HepG2 (cell line): Measurements from ENCODE around the gene CAPN9. TPM values are rescaled to one million over a fixed set of nuclear protein-coding genes. Genes with fewer than 3 reads are reported as not detected.

ENCODE experiments used
- AHDC1 ChIP-seq: sonication (generic); formaldehyde crosslinking; IDR thresholded peaks from 2 replicates; pipeline ENCODE4 v1.5.1; 2020; ENCODE audit warnings: mild to moderate bottlenecking, missing genetic modification reagents, borderline replicate concordance
- CHD4 ChIP-seq: fragments of 200-600 bp; sonication (generic); IDR thresholded peaks from 2 replicates; pipeline ENCODE4 v1.7.0; 2017; ENCODE audit warnings: mild to moderate bottlenecking, low read length, borderline replicate concordance
- GATAD1 ChIP-seq: IDR thresholded peaks from 2 replicates; pipeline ENCODE4 v1.6.1; 2016; ENCODE audit warnings: missing genetic modification reagents, missing compliant biosample characterization
- HOMEZ ChIP-seq: IDR thresholded peaks from 2 replicates; pipeline ENCODE4 v1.6.1; 2016; ENCODE audit warnings: low read depth
- KAT2B ChIP-seq: fragments of 150-350 bp; IDR thresholded peaks from 2 replicates; pipeline ENCODE4 v1.6.1; 2014; ENCODE audit warnings: low read depth, low read length, borderline replicate concordance
- NFYB ChIP-seq: sonication (generic); formaldehyde crosslinking; IDR thresholded peaks from 2 replicates; pipeline ENCODE4 v1.4.0; 2020; ENCODE audit warnings: missing genetic modification reagents
- PRDM15 ChIP-seq: sonication (generic); formaldehyde crosslinking; IDR thresholded peaks from 2 replicates; pipeline ENCODE4 v1.4.0; 2020; ENCODE audit warnings: missing genetic modification reagents
- PRMT3 ChIP-seq: sonication (generic); formaldehyde crosslinking; IDR thresholded peaks from 2 replicates; pipeline ENCODE4 v1.8.1; 2022; ENCODE audit warnings: low read depth, mild to moderate bottlenecking, moderate library complexity, missing genetic modification reagents, borderline replicate concordance
- ZC3H13 ChIP-seq: sonication (generic); formaldehyde crosslinking; IDR thresholded peaks from 2 replicates; pipeline ENCODE4 v1.8.1; 2023; ENCODE audit warnings: mild to moderate bottlenecking, missing genetic modification reagents, moderate library complexity
- ZMYM2 ChIP-seq: sonication (generic); formaldehyde crosslinking; IDR thresholded peaks from 2 replicates; pipeline ENCODE4 v1.8.0; 2022; ENCODE audit warnings: mild to moderate bottlenecking, missing genetic modification reagents
- ZNF234 ChIP-seq: sonication (generic); formaldehyde crosslinking; conservative IDR thresholded peaks from 2 replicates; pipeline ENCODE4 v1.5.1; 2020; ENCODE audit warnings: mild to moderate bottlenecking, missing genetic modification reagents
- ZNF362 ChIP-seq: sonication (generic); formaldehyde crosslinking; IDR thresholded peaks from 2 replicates; pipeline ENCODE4 v1.4.0; 2020; ENCODE audit warnings: missing genetic modification reagents, mild to moderate bottlenecking, borderline replicate concordance
- ZNF607 ChIP-seq: sonication (generic); formaldehyde crosslinking; IDR thresholded peaks from 2 replicates; pipeline ENCODE4 v1.5.1; 2020; ENCODE audit warnings: missing genetic modification reagents, mild to moderate bottlenecking, borderline replicate concordance
- ZNF639 ChIP-seq: conservative IDR thresholded peaks from 2 replicates; pipeline ENCODE4 v1.6.1; 2018; ENCODE audit warnings: missing genetic modification reagents
- ZNF773 ChIP-seq: sonication (generic); formaldehyde crosslinking; IDR thresholded peaks from 2 replicates; pipeline ENCODE4 v1.4.0; 2020; ENCODE audit warnings: missing genetic modification reagents, borderline replicate concordance
- polyA plus RNA-seq, 8 experiments: library from polyadenylated mRNA; depleted of rRNA in 3 of 8; stranded (reverse) in 7 of 8; unstranded in 1 of 8; fragments of >200 nt; fragmentation: Illumina TruSeq in 4 of 8; extraction: Trizol in 4 of 8; gene quantifications; 2 replicates each; pipeline versions ENCODE4 v1.2.1 to v1.2.3, GENCODE V29; 2011 to 2016; ENCODE audit warnings: low read depth in 4 of 8, missing spikeins in 1 of 8, mixed read lengths in 1 of 8; ENCODE audit not compliant: insufficient read depth in 1 of 8
- total RNA-seq, 5 experiments: library from RNA; depleted of rRNA; stranded (reverse); fragments of >200 nt; fragmentation: Illumina TruSeq; extraction: Trizol; gene quantifications; 2 replicates each; pipeline ENCODE4 v1.2.3, GENCODE V29; 2016; ENCODE audit warnings: low read depth in 1 of 5

CAPN9 gene
- total and polyA plus RNA-seq, 2 of the 13 experiments (the other 11 are each of a cell fraction or from before 2014, with no cell fraction given): 0.04 to 0.31 TPM

GRCh38 chr1:230785636-230786384 is 38.6 kb downstream of the CAPN9 start (continued):
- TF ChIP-seq AHDC1 (CRISPR knock-in tag): peak; percentile 28; the same call in 1 of the 2 replicates
- no peak for TF ChIP-seq ZNF639 (CRISPR knock-in tag)
- TF ChIP-seq HOMEZ (CRISPR knock-in tag): no peak
- no peak for TF ChIP-seq KAT2B
- no peak for TF ChIP-seq ZNF773 (CRISPR knock-in tag)
- TF ChIP-seq ZNF362 (CRISPR knock-in tag): no peak
- no peak for TF ChIP-seq ZNF234
- no peak for TF ChIP-seq PRMT3 (CRISPR knock-in tag)
- TF ChIP-seq PRDM15 (CRISPR knock-in tag): no peak
- no peak for TF ChIP-seq CHD4
- TF ChIP-seq ZMYM2 (CRISPR knock-in tag): no peak
- TF ChIP-seq NFYB (CRISPR knock-in tag): no peak
- TF ChIP-seq ZNF607 (CRISPR knock-in tag): no peak
- TF ChIP-seq GATAD1 (CRISPR knock-in tag): no peak
- no peak for TF ChIP-seq ZC3H13 (CRISPR knock-in tag)
